ENCODE measurements around the gene MED22. TPM values are rescaled to one million over a fixed set of nuclear protein-coding genes. Genes with fewer than 3 reads are reported as not detected.

MED22 gene
- total and polyA plus RNA-seq, 2 experiments from 2014 or later, result 18.8 to 23.4 TPM

DNA sequence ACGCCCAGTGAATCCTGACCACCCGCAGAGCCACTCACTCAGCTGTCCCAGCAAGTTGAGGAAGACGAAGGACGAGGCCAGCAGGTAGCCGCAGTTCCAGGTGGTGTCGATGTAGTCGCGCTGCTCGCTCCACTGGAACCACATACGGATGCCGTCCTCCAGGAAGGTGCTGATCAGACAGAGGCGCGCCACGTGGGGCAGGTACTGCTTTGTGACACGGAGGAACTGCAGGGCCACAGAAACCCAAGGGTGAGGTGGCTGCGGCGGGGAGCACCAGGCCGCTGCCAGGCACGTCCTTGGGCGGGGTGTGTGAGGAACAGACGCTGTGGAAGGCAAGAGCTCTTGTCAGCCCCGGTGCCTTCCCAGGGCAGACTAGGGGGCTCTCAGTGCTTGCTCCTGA, 19.3 kb upstream of the MED22 start:
- Histone ChIP-seq H3K36me3 (replicated peaks; ENCODE audit: insufficient read depth, low read depth) (no peaks in the 10 kb centered on the region), H3K4me1 (ENCODE audit: insufficient read depth) (peaks cover 26% of the 10 kb centered on the region)
- WGBS (ENCODE audit: low lambda C conversion rate, missing lambda C conversion rate), result 94% methylated on average over 21 of the region's 22 CpGs

DNA sequence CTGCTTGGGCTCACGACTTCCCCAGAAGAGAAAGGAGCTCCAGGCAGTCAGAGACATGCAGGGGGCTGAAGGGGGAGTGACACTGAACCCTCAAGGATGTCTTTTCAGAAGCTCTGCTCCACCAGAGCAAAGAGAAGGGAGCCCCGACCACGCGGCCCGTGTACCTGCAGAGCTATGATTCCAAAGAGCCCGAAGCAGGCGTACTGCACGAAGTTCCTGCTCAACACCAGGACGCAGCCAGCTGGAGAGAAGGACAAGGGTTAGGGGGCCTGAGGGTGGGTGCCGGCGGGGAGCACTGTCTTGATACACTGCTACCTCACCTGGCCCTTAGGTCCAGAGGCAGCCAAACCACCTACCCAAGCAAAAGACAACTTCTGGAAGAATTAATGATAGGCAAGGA, 18.5 kb upstream of the MED22 start:
- WGBS (ENCODE audit: low lambda C conversion rate, missing lambda C conversion rate), result 96% methylated on average over 11 of the region's 11 CpGs
- no peak overlapping the region for H2AFZ ChIP-seq
- no peak overlapping the region for H3K4me2 ChIP-seq
- no peak for TF ChIP-seq EZH2 (IDR thresholded peaks at IDR 0.05; ENCODE audit: borderline replicate concordance)
- TF ChIP-seq, protein P1, sequence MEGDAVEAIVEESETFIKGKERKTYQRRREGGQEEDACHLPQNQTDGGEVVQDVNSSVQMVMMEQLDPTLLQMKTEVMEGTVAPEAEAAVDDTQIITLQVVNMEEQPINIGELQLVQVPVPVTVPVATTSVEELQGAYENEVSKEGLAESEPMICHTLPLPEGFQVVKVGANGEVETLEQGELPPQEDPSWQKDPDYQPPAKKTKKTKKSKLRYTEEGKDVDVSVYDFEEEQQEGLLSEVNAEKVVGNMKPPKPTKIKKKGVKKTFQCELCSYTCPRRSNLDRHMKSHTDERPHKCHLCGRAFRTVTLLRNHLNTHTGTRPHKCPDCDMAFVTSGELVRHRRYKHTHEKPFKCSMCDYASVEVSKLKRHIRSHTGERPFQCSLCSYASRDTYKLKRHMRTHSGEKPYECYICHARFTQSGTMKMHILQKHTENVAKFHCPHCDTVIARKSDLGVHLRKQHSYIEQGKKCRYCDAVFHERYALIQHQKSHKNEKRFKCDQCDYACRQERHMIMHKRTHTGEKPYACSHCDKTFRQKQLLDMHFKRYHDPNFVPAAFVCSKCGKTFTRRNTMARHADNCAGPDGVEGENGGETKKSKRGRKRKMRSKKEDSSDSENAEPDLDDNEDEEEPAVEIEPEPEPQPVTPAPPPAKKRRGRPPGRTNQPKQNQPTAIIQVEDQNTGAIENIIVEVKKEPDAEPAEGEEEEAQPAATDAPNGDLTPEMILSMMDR (IDR thresholded peaks at IDR 0.05; ENCODE audit: poor library complexity), result no peak
- TF ChIP-seq EZH2phosphoT487 (IDR thresholded peaks at IDR 0.05; ENCODE audit: low read depth, severe bottlenecking, unreplicated experiment), result no peak
- H3K4me1 ChIP-seq (ENCODE audit: insufficient read depth), result peaks cover 19% of the 10 kb centered on the region
- no peak for DNase-seq (ENCODE audit: low spot score)
- H3K27ac ChIP-seq, result no peak overlapping the region
- H3K27me3 ChIP-seq, result no peaks in the 10 kb centered on the region
- no peaks in the 10 kb centered on the region for H3K9me3 ChIP-seq (ENCODE audit: low read depth)
- no peaks in the 10 kb centered on the region for H3K9me2 ChIP-seq (replicated peaks; ENCODE audit: insufficient read depth)
- H3K36me3 ChIP-seq (replicated peaks; ENCODE audit: insufficient read depth, low read depth), result no peaks in the 10 kb centered on the region
- peaks cover 93% of the 10 kb centered on the region for H4K20me1 ChIP-seq (ENCODE audit: insufficient read depth, poor library complexity, severe bottlenecking)
- H3K4me3 ChIP-seq, result no peak overlapping the region
- peaks cover 95% of the 10 kb centered on the region for H3K79me2 ChIP-seq

More for the DNA sequence above, 19.3 kb upstream of the MED22 start:
- no peaks in the 10 kb centered on the region for H3K9me2 ChIP-seq (replicated peaks; ENCODE audit: insufficient read depth)
- no peak overlapping the region for H3K4me2 ChIP-seq
- TF ChIP-seq, protein P1 (IDR thresholded peaks at IDR 0.05; ENCODE audit: poor library complexity), result no peak
- TF ChIP-seq EZH2 (IDR thresholded peaks at IDR 0.05; ENCODE audit: borderline replicate concordance) (no peak), EZH2phosphoT487 (IDR thresholded peaks at IDR 0.05; ENCODE audit: low read depth, severe bottlenecking, unreplicated experiment) (no peak)
- H3K27me3 ChIP-seq, result no peaks in the 10 kb centered on the region
- H3K9me3 ChIP-seq (ENCODE audit: low read depth), result no peaks in the 10 kb centered on the region
- H2AFZ ChIP-seq, result no peak overlapping the region
- no peak overlapping the region for H3K27ac ChIP-seq
- peaks cover 98% of the 10 kb centered on the region for H4K20me1 ChIP-seq (ENCODE audit: insufficient read depth, poor library complexity, severe bottlenecking)
- H3K4me3 ChIP-seq, result no peak overlapping the region
- no peak for DNase-seq (ENCODE audit: low spot score)
- peaks cover 98% of the 10 kb centered on the region for H3K79me2 ChIP-seq

DNA sequence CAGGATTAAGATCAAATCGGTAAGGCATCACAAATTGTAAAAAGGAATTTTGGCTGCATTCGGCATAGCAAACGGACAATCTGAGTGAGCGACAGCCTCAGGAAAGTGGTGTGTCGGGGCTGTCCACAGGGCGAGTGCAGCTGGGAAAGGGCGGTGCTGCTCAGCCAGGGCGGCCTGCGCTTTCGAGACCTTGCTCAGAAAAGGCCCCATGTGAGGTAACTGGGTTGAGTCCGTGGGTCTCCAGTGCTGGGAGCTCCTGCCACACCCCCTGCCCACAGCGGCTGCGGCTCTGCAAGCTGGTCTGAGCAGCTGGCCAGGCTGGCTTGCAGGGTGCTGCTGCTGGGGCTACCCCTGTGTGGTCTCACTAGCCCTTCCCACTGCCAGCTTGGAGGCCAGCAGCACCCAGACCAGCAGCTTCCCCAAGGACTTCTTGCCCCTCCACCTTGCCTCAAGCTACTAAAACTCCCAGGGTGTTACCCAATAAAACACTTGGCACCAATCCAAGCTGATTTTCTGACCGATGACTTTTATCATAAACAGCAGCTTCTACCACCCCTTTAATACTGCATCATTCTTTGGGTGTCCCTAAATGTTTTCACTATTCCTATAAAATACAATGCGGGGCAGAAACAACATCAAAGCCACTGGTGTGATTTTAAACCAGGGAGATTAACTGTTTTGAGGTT, 14.6 kb upstream of the MED22 start:
- Histone ChIP-seq H4K20me1 (ENCODE audit: insufficient read depth, poor library complexity, severe bottlenecking) (peaks cover 62% of the 10 kb centered on the region), H3K36me3 (replicated peaks; ENCODE audit: insufficient read depth, low read depth) (no peaks in the 10 kb centered on the region), H3K4me1 (ENCODE audit: insufficient read depth) (peaks cover 7% of the 10 kb centered on the region), H3K27me3 (no peaks in the 10 kb centered on the region), H3K4me2 (no peak overlapping the region), H3K4me3 (no peak overlapping the region), H3K79me2 (peaks cover 70% of the 10 kb centered on the region), H3K9me3 (ENCODE audit: low read depth) (no peaks in the 10 kb centered on the region), H3K9me2 (replicated peaks; ENCODE audit: insufficient read depth) (no peaks in the 10 kb centered on the region), H3K27ac (no peak overlapping the region), H2AFZ (no peak overlapping the region)
- 89% methylated on average over 15 of the region's 15 CpGs for WGBS (ENCODE audit: low lambda C conversion rate, missing lambda C conversion rate)
- DNase-seq (ENCODE audit: low spot score), result no peak
- TF ChIP-seq EZH2phosphoT487 (IDR thresholded peaks at IDR 0.05; ENCODE audit: low read depth, severe bottlenecking, unreplicated experiment), result no peak
- TF ChIP-seq, protein P1 (IDR thresholded peaks at IDR 0.05; ENCODE audit: poor library complexity), result no peak
- no peak for TF ChIP-seq EZH2 (IDR thresholded peaks at IDR 0.05; ENCODE audit: borderline replicate concordance)
